RWPE1 (cell line): ENCODE results near the gene SRP19.

Experiments used
- CTCF ChIA-PET: fragments of 350-600 bp; sonication (Branson Sonifier 250); formaldehyde crosslinking; extraction: SDS; loops from one replicate; lab custom pipeline; 2021; lab: Yijun Ruan, JAX
- POLR2A ChIA-PET: fragments of 400-600 bp; formaldehyde crosslinking; extraction: SDS; loops from one replicate; lab custom pipeline; 2020; ENCODE audit warnings: antibody characterized with exemption; ENCODE audit not compliant: low non-redundant PET; lab: Yijun Ruan, JAX
- DNase-seq: peaks from one replicate; pipeline ENCODE4 v3.0.0; 2012; ENCODE audit warnings: low spot score
- H3K27ac ChIP-seq: fragments of 450-650 bp; 2 replicates; pipeline ENCODE4 v1.5.1; 2017
- TF ChIP-seq, protein P1 (sequence below): fragments of 450-650 bp; conservative IDR thresholded peaks from 2 replicates; pipeline ENCODE4 v1.5.1; 2017; ENCODE audit warnings: low read depth, mild to moderate bottlenecking

SRP19 gene

DNA sequence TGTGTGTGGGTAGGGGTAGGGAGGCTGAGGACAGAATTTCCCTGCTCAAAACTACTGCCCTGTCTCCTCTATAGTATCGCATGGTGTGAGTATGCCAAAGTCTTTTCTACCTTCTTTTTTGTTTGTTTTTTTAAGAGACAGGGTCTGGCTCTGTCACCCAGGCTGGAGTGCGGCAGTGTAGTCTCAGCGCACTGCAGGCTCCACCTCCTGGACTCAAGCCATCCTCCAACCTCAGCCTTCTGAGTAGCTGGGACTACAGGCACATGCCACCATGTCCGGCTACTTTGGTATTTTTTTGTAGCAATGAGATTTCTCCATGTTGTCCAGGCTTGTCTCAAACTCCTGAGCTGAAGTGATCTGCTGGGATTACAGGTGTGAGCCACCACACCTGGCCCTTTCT is 2.5 kb downstream of the SRP19 start:
- H3K27ac ChIP-seq = no peak overlapping the region
- ChIA-PET CTCF (interaction anchor here (1.1 to 1.3 kb wide), 2 partner anchors 15 to 313 kb away, joined by 3 read pairs; no protein-coding TSS in a partner anchor), POLR2A (interaction anchor here (0.5 kb wide), 1 partner anchor 39 kb away, joined by 3 read pairs; no protein-coding TSS in a partner anchor)
- TF ChIP-seq, protein P1, sequence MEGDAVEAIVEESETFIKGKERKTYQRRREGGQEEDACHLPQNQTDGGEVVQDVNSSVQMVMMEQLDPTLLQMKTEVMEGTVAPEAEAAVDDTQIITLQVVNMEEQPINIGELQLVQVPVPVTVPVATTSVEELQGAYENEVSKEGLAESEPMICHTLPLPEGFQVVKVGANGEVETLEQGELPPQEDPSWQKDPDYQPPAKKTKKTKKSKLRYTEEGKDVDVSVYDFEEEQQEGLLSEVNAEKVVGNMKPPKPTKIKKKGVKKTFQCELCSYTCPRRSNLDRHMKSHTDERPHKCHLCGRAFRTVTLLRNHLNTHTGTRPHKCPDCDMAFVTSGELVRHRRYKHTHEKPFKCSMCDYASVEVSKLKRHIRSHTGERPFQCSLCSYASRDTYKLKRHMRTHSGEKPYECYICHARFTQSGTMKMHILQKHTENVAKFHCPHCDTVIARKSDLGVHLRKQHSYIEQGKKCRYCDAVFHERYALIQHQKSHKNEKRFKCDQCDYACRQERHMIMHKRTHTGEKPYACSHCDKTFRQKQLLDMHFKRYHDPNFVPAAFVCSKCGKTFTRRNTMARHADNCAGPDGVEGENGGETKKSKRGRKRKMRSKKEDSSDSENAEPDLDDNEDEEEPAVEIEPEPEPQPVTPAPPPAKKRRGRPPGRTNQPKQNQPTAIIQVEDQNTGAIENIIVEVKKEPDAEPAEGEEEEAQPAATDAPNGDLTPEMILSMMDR = no peak
- DNase-seq = no peak

DNA sequence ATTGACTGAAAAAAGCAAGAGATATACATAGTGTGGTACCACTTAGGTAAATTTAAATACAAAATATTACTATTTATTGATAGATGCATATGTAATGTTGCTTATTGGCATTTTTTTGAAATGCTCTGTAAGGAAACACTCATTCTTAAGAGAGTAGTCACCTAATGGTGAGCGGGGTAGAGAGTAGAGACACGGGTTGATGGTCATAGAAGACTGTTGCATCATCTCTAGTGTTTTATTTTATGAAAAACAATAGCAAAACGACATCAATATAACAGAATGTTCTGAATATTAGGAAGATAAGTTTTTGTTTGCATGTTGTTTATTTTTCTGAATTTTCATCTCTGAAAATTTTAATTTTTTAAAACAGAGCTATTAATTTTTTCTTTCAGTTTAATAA is 4.0 kb downstream of the SRP19 start:
- ChIA-PET POLR2A (interaction anchor here (0.7 kb wide), 1 partner anchor 190 kb away, joined by 3 read pairs; no protein-coding TSS in a partner anchor), CTCF (no interaction called here)
- no peak for DNase-seq
- TF ChIP-seq, protein P1 = no peak
- H3K27ac ChIP-seq = no peak overlapping the region

DNA sequence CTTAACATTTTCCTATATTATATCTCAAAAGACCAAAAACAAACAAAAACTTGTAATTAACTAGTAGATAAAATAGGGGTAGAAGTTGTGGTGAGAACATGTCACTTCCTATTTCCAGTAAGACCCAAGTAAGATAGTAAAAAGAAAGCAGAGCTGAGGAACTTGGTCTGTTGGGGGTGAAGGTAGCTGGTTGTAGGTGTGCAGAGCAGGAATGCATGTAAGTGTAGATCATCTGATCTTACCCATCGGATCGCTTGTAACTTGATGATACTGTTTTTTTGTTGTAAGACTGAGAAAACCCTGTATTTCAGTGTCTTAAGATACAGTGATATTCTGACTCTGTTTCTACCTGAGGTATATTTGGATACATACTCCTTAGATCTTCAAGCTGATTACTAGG is 5.7 kb downstream of the SRP19 start:
- no peak for DNase-seq
- H3K27ac ChIP-seq = no peak overlapping the region
- TF ChIP-seq, protein P1 = no peak
- POLR2A ChIA-PET = interaction anchor here (0.6 kb wide), 1 partner anchor 11 kb away, joined by 3 read pairs; no protein-coding TSS in a partner anchor
- CTCF ChIA-PET = no interaction called here

DNA sequence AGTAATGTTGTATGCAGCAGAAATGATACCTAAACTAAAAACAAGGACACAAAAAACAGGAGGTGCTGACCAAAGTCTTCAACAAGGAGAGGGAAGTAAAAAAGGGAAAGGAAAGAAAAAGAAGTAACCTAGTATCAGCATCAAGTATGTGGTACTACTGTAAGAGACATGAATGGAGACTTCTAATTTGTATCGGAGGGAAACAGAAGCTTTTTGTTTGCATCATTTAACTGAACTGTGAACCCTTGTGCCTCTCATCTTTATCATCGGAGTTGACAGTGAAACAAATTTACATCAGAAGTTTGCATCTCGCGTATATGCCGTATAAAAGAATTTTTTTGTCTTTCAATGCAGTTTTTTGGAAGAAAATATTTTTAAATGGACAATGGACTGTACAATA is 6.3 kb downstream of the SRP19 start:
- ChIA-PET CTCF (no interaction called here), POLR2A (no interaction called here)
- TF ChIP-seq, protein P1 = no peak
- DNase-seq = no peak
- H3K27ac ChIP-seq = no peak overlapping the region

DNA sequence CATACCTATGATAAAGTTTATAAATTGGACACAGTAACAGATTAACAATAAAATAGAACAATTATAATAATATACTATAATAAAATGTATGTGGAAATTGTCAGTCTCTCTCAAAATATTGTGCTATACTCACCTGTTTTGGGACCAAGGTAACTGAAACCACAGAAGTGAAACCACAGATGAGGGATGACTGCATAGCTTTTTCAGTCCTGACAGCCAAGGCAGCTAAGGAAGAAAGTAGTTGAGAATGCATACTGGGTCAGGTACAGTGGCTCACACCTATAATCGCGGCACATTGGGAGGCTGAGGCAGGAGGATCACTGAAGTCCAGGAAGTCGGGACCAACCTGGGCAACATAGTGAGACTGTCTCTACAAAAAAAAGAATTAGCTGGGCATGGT is 8.9 kb downstream of the SRP19 start:
- H3K27ac ChIP-seq = no peak overlapping the region
- TF ChIP-seq, protein P1 = no peak
- DNase-seq = no peak
- POLR2A ChIA-PET = no interaction called here
- CTCF ChIA-PET = no interaction called here

DNA sequence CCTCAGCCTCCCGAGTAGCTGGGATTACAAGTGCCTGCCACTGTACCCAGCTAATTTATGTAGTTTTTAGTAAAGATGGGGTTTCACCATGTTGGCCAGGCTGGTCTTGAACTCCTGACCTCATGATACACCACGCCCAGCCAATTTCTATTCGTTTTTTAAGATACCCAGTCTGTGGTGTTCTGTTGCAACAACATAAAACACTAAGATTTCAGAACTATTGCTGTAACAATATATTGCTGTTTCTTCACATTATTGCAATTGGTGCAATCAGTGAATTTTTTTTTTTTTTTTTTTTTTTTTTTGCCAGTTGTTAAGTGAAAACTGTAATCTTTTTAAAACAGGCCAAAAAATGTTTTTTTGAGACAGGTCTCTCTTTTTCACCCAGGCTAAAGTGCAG is 9.9 kb downstream of the SRP19 start:
- DNase-seq = no peak
- CTCF ChIA-PET = no interaction called here

More for the DNA sequence above, 9.9 kb downstream of the SRP19 start:
- TF ChIP-seq, protein P1 = no peak
- no peak overlapping the region for H3K27ac ChIP-seq
- POLR2A ChIA-PET = no interaction called here
